ENCODE results near the gene NUMA1. TPM values are rescaled to one million over a fixed set of nuclear protein-coding genes. Genes with fewer than 3 reads are reported as not detected.

The NUMA1 gene
- total RNA-seq, 1 experiment from 2014 or later = 109 TPM

DNA sequence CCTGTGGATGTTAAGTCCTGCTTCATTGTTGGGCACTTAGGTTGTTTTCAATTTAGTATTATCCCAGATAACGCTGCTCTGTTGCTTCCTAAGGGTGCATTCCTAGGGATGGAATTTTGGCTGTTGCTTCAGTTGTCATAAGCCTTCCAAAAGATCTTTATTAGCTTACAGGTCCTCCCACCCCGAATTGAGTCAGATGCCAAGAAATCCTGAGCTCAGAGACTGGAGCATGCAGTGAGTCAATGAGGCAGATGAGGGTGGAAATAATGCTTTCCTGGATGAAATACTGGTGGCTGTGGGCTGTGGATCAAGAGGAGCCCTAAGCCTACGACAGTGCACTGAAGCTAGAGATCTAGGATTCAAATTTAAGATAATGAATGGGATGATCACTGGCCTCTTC, 92.3 kb downstream of the NUMA1 start:
- H3K27me3 Mint-ChIP-seq (ENCODE audit: insufficient read depth, unreplicated experiment) = no peaks in the 10 kb centered on the region
- no peak overlapping the region for H3K27ac Mint-ChIP-seq (ENCODE audit: low read depth, unreplicated experiment)
- H3K36me3 Mint-ChIP-seq (ENCODE audit: insufficient read depth, unreplicated experiment) = peaks cover 13% of the 10 kb centered on the region
- no TSS peak for BruUV-seq (replicated peaks)
- H3K4me3 Mint-ChIP-seq (ENCODE audit: unreplicated experiment) = no peak overlapping the region
- no peak for DNase-seq (ENCODE audit: unreplicated experiment)
- intact Hi-C loops (cut with micrococcal nuclease) = no loop called here
- H3K4me1 Mint-ChIP-seq (ENCODE audit: insufficient read depth, unreplicated experiment) = no peaks in the 10 kb centered on the region
- POLR2A ChIA-PET = interaction anchor here (0.6 to 1.2 kb wide), 3 partner anchors 11 to 53 kb away, joined by 4 read pairs; no protein-coding TSS in a partner anchor
- no peak for TF ChIP-seq CTCF (IDR thresholded peaks at IDR 0.05; ENCODE audit: unreplicated experiment)
- no peaks in the 10 kb centered on the region for H3K9me3 Mint-ChIP-seq (ENCODE audit: unreplicated experiment)
- CTCF ChIA-PET = interaction anchor here (0.6 to 4.3 kb wide), 6 partner anchors 11 to 694 kb away, joined by 3 to 51 read pairs (median 3); partner anchors contain the start of gene CLPB

DNA sequence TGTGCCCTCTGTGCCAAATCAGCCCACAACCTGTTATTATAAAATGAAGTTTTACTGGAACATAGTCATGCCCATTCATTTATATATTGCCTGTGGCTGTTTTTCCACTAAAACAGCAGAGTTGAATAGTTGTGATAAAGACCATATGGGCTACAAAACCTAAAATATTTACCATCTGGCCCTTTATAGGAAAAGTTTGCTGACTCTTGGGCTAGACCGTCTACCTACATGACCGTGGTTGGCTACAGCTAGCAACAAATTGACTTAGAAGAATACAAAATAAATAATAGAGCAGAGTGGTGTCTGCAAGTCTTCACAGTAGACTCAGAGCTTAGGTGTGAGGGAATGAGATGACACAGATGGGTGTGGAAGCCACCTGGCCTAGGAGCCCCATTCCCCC, 92.8 kb downstream of the NUMA1 start:
- intact Hi-C loops (cut with micrococcal nuclease) = no loop called here
- DNase-seq (ENCODE audit: unreplicated experiment) = no peak
- H3K27ac Mint-ChIP-seq (ENCODE audit: low read depth, unreplicated experiment) = no peak overlapping the region
- no peaks in the 10 kb centered on the region for H3K9me3 Mint-ChIP-seq (ENCODE audit: unreplicated experiment)
- no peak for TF ChIP-seq CTCF (IDR thresholded peaks at IDR 0.05; ENCODE audit: unreplicated experiment)
- no peak overlapping the region for H3K4me3 Mint-ChIP-seq (ENCODE audit: unreplicated experiment)
- peaks cover 13% of the 10 kb centered on the region for H3K36me3 Mint-ChIP-seq (ENCODE audit: insufficient read depth, unreplicated experiment)
- ChIA-PET CTCF (interaction anchor here (1.2 to 4.3 kb wide), 2 partner anchors 10 to 443 kb away, joined by 3 to 51 read pairs; no protein-coding TSS in a partner anchor), POLR2A (interaction anchor here (0.6 to 1.2 kb wide), 3 partner anchors 10 to 54 kb away, joined by 4 read pairs; no protein-coding TSS in a partner anchor)
- no peaks in the 10 kb centered on the region for H3K4me1 Mint-ChIP-seq (ENCODE audit: insufficient read depth, unreplicated experiment)
- no TSS peak for BruUV-seq (replicated peaks)
- H3K27me3 Mint-ChIP-seq (ENCODE audit: insufficient read depth, unreplicated experiment) = no peaks in the 10 kb centered on the region

GRCh38 chr11:71986131-71986530, 94.2 kb downstream of the NUMA1 start:
- H3K27ac Mint-ChIP-seq (ENCODE audit: low read depth, unreplicated experiment) = no peak overlapping the region
- ChIA-PET CTCF (interaction anchor here (0.9 to 4.3 kb wide), 6 partner anchors 9 to 486 kb away, joined by 3 to 51 read pairs (median 4); no protein-coding TSS in a partner anchor), POLR2A (interaction anchor here (0.6 kb wide), 1 partner anchor 12 kb away, joined by 3 read pairs; the partner anchor contains the start of gene IL18BP)
- no peak for TF ChIP-seq CTCF (IDR thresholded peaks at IDR 0.05; ENCODE audit: unreplicated experiment)
- no peaks in the 10 kb centered on the region for H3K27me3 Mint-ChIP-seq (ENCODE audit: insufficient read depth, unreplicated experiment)
- no peak for DNase-seq (ENCODE audit: unreplicated experiment)
- no peaks in the 10 kb centered on the region for H3K9me3 Mint-ChIP-seq (ENCODE audit: unreplicated experiment)
- intact Hi-C loops (cut with micrococcal nuclease) = no loop called here
- H3K36me3 Mint-ChIP-seq (ENCODE audit: insufficient read depth, unreplicated experiment) = peaks cover 12% of the 10 kb centered on the region
- H3K4me3 Mint-ChIP-seq (ENCODE audit: unreplicated experiment) = no peak overlapping the region
- H3K4me1 Mint-ChIP-seq (ENCODE audit: insufficient read depth, unreplicated experiment) = no peaks in the 10 kb centered on the region
- BruUV-seq (replicated peaks) = no TSS peak

DNA sequence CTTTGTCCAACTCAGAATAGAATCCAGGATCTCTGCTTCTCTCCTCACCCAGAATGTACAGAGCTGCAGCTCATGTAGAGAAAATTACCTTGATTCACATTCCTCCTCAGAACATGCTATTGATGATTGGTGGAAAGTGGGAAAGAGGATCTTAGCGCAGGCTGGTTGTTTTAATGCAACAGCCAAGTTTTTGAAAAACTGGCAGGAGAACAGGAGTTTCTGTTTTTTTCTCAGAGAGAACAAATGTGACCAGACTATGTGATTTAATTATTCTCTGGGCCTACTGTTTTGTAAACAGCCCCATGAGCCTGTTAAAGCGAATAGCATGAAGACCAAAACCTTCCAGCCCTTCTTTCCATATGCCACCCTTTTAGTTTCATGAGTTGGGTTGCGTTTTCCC, 100.7 kb downstream of the NUMA1 start:
- Mint-ChIP-seq H3K36me3 (ENCODE audit: insufficient read depth, unreplicated experiment) (peaks cover 27% of the 10 kb centered on the region), H3K4me1 (ENCODE audit: insufficient read depth, unreplicated experiment) (no peaks in the 10 kb centered on the region), H3K4me3 (ENCODE audit: unreplicated experiment) (no peak overlapping the region), H3K9me3 (ENCODE audit: unreplicated experiment) (no peaks in the 10 kb centered on the region), H3K27ac (ENCODE audit: low read depth, unreplicated experiment) (no peak overlapping the region), H3K27me3 (ENCODE audit: insufficient read depth, unreplicated experiment) (no peaks in the 10 kb centered on the region)
- no peak for TF ChIP-seq CTCF (IDR thresholded peaks at IDR 0.05; ENCODE audit: unreplicated experiment)
- intact Hi-C loops (cut with micrococcal nuclease) = loop anchor here (5.0 to 10.0 kb wide), 2 partner anchors 258 to 435 kb away; no protein-coding TSS in a partner anchor
- CTCF ChIA-PET = interaction anchor here (0.6 to 4.6 kb wide), 8 partner anchors 11 to 468 kb away, joined by 4 to 57 read pairs (median 30); partner anchors contain the start of gene IL18BP
- no TSS peak for BruUV-seq (replicated peaks)
- no peak for DNase-seq (ENCODE audit: unreplicated experiment)
- POLR2A ChIA-PET = no interaction called here
